ENCODE measurements around the gene TRPM3.

The TRPM3 gene

GRCh38 chr9:70910598-70910997 is 210.8 kb downstream of the TRPM3 start:
- TF ChIP-seq, protein P1, sequence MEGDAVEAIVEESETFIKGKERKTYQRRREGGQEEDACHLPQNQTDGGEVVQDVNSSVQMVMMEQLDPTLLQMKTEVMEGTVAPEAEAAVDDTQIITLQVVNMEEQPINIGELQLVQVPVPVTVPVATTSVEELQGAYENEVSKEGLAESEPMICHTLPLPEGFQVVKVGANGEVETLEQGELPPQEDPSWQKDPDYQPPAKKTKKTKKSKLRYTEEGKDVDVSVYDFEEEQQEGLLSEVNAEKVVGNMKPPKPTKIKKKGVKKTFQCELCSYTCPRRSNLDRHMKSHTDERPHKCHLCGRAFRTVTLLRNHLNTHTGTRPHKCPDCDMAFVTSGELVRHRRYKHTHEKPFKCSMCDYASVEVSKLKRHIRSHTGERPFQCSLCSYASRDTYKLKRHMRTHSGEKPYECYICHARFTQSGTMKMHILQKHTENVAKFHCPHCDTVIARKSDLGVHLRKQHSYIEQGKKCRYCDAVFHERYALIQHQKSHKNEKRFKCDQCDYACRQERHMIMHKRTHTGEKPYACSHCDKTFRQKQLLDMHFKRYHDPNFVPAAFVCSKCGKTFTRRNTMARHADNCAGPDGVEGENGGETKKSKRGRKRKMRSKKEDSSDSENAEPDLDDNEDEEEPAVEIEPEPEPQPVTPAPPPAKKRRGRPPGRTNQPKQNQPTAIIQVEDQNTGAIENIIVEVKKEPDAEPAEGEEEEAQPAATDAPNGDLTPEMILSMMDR (IDR thresholded peaks at IDR 0.05): no peak

DNA sequence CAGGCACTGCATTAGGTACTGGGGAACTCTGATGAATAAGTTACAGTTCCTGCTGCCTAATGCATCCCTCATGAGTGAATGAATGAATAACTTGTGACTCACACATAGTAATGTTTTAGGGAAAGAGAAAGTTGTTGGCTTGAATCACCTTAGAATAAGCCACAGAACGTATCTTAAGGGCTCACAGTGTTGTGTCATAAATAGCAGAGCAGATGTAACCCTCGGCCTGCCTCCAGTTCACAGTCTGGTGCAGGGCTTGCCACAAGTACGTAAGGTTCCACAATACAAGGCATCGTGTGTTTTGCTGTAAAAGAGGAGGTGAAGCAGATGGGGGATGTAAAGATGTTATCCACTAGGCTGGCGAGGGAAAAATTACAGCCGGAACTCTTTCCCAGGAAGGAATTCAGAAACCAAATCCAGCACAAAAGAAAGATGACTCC is 218.7 kb downstream of the TRPM3 start:
- TF ChIP-seq, protein P1 (IDR thresholded peaks at IDR 0.05): no peak

DNA sequence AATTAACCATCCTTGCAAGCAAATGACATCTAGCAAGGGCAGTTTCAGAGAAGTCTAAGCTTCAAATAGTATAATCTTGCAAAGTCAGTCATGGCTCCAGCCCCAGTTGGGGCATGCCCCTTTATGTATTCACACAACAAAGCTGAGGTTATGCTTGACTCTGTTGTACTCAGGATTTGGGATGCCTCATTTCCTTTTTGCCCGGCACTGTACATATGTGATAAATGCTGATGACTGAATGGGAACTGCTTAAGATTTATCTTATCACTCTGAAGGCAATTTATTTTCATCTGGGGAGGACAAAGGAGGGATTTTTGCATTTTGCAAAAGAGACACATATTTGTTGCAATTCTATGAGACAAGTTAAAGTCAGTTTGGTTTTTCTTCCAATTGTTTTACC is 219.2 kb downstream of the TRPM3 start:
- TF ChIP-seq, protein P1 (IDR thresholded peaks at IDR 0.05): no peak

DNA sequence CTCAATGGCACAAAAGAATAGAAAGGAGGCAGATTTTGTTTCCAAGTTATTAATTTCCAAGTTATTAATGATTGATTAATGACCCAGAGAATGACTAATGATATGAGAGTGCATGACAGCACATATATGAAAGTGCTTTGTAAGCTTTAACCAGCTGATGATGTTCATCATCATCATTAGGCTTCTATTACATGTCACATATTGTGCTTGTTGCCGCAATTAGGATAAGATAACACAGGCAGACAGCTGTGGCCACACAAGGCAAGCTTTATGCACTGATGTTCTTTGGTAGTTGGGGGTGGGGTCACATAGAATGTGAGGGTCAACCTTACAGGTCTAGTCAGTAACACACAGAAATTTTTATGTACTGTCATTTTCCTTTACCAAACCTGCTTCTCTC is 219.7 kb downstream of the TRPM3 start:
- TF ChIP-seq, protein P1 (IDR thresholded peaks at IDR 0.05): no peak

DNA sequence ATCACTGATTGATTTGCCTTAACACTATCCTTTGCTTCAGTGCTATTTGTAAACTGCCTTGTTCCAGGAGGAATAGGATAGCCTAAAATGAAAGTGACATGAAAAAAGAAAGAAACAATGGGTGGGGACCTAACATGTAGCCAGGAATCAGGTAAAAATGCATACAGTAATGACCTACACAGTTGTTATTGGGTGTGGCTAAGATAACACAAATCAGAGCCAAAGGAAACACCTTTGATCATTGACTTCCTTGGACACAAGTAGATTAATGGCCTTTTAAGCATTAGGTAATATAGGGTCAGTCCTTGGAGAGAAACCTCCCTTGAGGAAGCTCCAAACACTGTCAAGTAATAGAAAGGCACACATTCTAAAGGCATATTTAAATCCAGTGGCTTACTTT is 220.4 kb downstream of the TRPM3 start:
- TF ChIP-seq, protein P1 (IDR thresholded peaks at IDR 0.05): no peak

DNA sequence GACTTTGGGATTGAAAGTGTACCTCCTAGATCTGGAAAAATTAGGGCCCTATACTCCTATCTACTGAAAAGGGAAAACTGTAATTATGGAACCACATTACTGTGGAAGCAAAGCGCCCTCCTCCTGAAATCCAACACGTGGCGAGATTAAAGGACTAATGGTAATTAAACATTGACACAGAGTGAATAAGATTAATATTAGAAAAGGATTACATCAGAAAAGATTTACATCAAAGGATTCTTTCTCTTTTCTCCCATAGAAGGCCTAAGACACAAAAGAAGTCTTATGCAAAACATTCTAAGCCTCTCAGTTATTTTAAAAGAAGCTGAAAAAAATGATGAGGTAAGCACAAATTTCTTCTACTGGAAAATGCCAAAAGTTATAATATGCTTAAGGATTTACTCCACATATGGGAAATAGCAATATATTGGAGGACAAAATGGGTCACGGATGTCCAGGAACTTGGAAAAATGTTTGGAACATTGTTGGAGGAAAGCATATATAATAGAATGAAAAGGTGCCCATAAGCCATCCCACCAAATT is 227.8 kb downstream of the TRPM3 start:
- TF ChIP-seq, protein P1 (IDR thresholded peaks at IDR 0.05): no peak

- TF ChIP-seq, protein P1 (IDR thresholded peaks at IDR 0.05): no peak
Observed at GRCh38 chr9:70888471-70888870, 232.9 kb downstream of the TRPM3 start.

- TF ChIP-seq, protein P1 (IDR thresholded peaks at IDR 0.05): no peak
Observed at GRCh38 chr9:70887826-70888225, 233.6 kb downstream of the TRPM3 start.

All from LNCAP (cell line).